Measurements from ENCODE around the gene TTLL7.

GRCh38 chr1:83854456-83854855 is 144.5 kb downstream of the TTLL7 start:
- TF ChIP-seq STAG1 (CRISPR knock-in tag; IDR thresholded peaks at IDR 0.05; ENCODE audit: borderline replicate concordance) (no peak), SMARCE1 (IDR thresholded peaks at IDR 0.05) (no peak), SREBF1 (IDR thresholded peaks at IDR 0.05; ENCODE audit: borderline replicate concordance, low read depth, low read length) (no peak), MXI1 (IDR thresholded peaks at IDR 0.05; ENCODE audit: low read depth, low read length) (no peak), CTCF (IDR thresholded peaks at IDR 0.05 in 2 of 3, conservative IDR thresholded peaks at IDR 0.05 in 1 of 3; ENCODE audit: insufficient read depth in 2 of 3, low read depth in 1 of 3, low read length in 3 of 3) (no peak), E2F4 (CRISPR knock-in tag; IDR thresholded peaks at IDR 0.05; ENCODE audit: low read depth) (no peak), ZBTB11 (CRISPR knock-in tag; IDR thresholded peaks at IDR 0.05) (no peak), FOXK2 (conservative IDR thresholded peaks at IDR 0.05 in 1 of 2, IDR thresholded peaks at IDR 0.05 in 1 of 2; ENCODE audit: low read depth in 2 of 2) (no peak), SMC3 (conservative IDR thresholded peaks at IDR 0.05; ENCODE audit: insufficient read depth, low read depth, low read length) (no peak), YY1 (IDR thresholded peaks at IDR 0.05; ENCODE audit: borderline replicate concordance in 1 of 3, control insufficient read depth in 1 of 3, extremely low read depth in 1 of 3, insufficient read depth in 3 of 3, insufficient read length in 1 of 3, insufficient replicate concordance in 2 of 3, low read depth in 1 of 3, low read length in 2 of 3) (no peak), E2F3 (CRISPR knock-in tag; IDR thresholded peaks at IDR 0.05) (no peak)
